Measurements from ENCODE around the gene SERPIND1.

SERPIND1 gene

GRCh38 chr22:20808844-20809243 lies 34.9 kb downstream of the SERPIND1 start:
- Histone ChIP-seq H3K9ac (ENCODE audit: low read length) (no peak overlapping the region), H3K27ac (ENCODE audit: low read length) (no peak overlapping the region), H3K36me3 (replicated peaks; ENCODE audit: insufficient read depth, low read length) (no peaks in the 10 kb centered on the region), H3K79me2 (ENCODE audit: low read length) (no peaks in the 10 kb centered on the region), H3K9me3 (replicated peaks; ENCODE audit: insufficient read depth, low read length) (no peaks in the 10 kb centered on the region), H2AFZ (ENCODE audit: low read length) (no peak overlapping the region), H3K4me3 (ENCODE audit: low read length) (no peak overlapping the region), H3K4me2 (ENCODE audit: low read depth, low read length) (no peak overlapping the region), H3K9me2 (replicated peaks; ENCODE audit: insufficient read depth, low read length) (no peaks in the 10 kb centered on the region), H3F3A (ENCODE audit: insufficient read depth, low read length) (no peaks in the 10 kb centered on the region), H3K4me1 (ENCODE audit: low read length) (no peaks in the 10 kb centered on the region), H3K27me3 (replicated peaks; ENCODE audit: insufficient read depth, low read length) (no peaks in the 10 kb centered on the region), H4K20me1 (ENCODE audit: insufficient read depth, low read length) (no peaks in the 10 kb centered on the region)
- no peak for TF ChIP-seq EZH2 (optimal IDR thresholded peaks at IDR 0.05; ENCODE audit: low read depth, low read length)
- no peak for DNase-seq

GRCh38 chr22:20809538-20810185 lies 35.7 kb downstream of the SERPIND1 start:
- H3K36me3 ChIP-seq (replicated peaks; ENCODE audit: insufficient read depth, low read length) = no peaks in the 10 kb centered on the region
- no peak overlapping the region for H3K9ac ChIP-seq (ENCODE audit: low read length)
- no peaks in the 10 kb centered on the region for H3K9me3 ChIP-seq (replicated peaks; ENCODE audit: insufficient read depth, low read length)
- TF ChIP-seq EZH2 (optimal IDR thresholded peaks at IDR 0.05; ENCODE audit: low read depth, low read length) = no peak
- no peak for TF ChIP-seq CTCF (IDR thresholded peaks at IDR 0.05; ENCODE audit: low read length)
- TF ChIP-seq EZH2phosphoT487 (IDR thresholded peaks at IDR 0.05; ENCODE audit: low read length) = no peak
- no peak overlapping the region for H2AFZ ChIP-seq (ENCODE audit: low read length)
- H3K79me2 ChIP-seq (ENCODE audit: low read length) = no peaks in the 10 kb centered on the region
- no peak for DNase-seq
- H3K4me2 ChIP-seq (ENCODE audit: low read depth, low read length) = no peak overlapping the region
- H4K20me1 ChIP-seq (ENCODE audit: insufficient read depth, low read length) = no peaks in the 10 kb centered on the region
- no peak overlapping the region for H3K4me3 ChIP-seq (ENCODE audit: low read length)
- H3F3A ChIP-seq (ENCODE audit: insufficient read depth, low read length) = no peaks in the 10 kb centered on the region
- H3K27me3 ChIP-seq (replicated peaks; ENCODE audit: insufficient read depth, low read length) = no peaks in the 10 kb centered on the region
- H3K4me1 ChIP-seq (ENCODE audit: low read length) = no peaks in the 10 kb centered on the region
- H3K9me2 ChIP-seq (replicated peaks; ENCODE audit: insufficient read depth, low read length) = no peaks in the 10 kb centered on the region
- H3K27ac ChIP-seq (ENCODE audit: low read length) = no peak overlapping the region

- Histone ChIP-seq H3K4me3 (ENCODE audit: low read length) (no peak overlapping the region), H3K9me3 (replicated peaks; ENCODE audit: insufficient read depth, low read length) (no peaks in the 10 kb centered on the region), H4K20me1 (ENCODE audit: insufficient read depth, low read length) (no peaks in the 10 kb centered on the region), H3K27ac (ENCODE audit: low read length) (no peak overlapping the region), H3K36me3 (replicated peaks; ENCODE audit: insufficient read depth, low read length) (no peaks in the 10 kb centered on the region), H3K9ac (ENCODE audit: low read length) (no peak overlapping the region), H3K79me2 (ENCODE audit: low read length) (no peaks in the 10 kb centered on the region), H3K4me1 (ENCODE audit: low read length) (no peaks in the 10 kb centered on the region), H3K4me2 (ENCODE audit: low read depth, low read length) (no peak overlapping the region), H2AFZ (ENCODE audit: low read length) (no peak overlapping the region), H3F3A (ENCODE audit: insufficient read depth, low read length) (no peaks in the 10 kb centered on the region), H3K27me3 (replicated peaks; ENCODE audit: insufficient read depth, low read length) (no peaks in the 10 kb centered on the region), H3K9me2 (replicated peaks; ENCODE audit: insufficient read depth, low read length) (no peaks in the 10 kb centered on the region)
- DNase-seq = no peak
- TF ChIP-seq EZH2phosphoT487 (IDR thresholded peaks at IDR 0.05; ENCODE audit: low read length) (no peak), CTCF (IDR thresholded peaks at IDR 0.05; ENCODE audit: low read length) (no peak), EZH2 (optimal IDR thresholded peaks at IDR 0.05; ENCODE audit: low read depth, low read length) (no peak)
Measured at GRCh38 chr22:20810645-20811044, 36.7 kb downstream of the SERPIND1 start.

GRCh38 chr22:20811171-20811570 lies 37.3 kb downstream of the SERPIND1 start:
- TF ChIP-seq EZH2 (optimal IDR thresholded peaks at IDR 0.05; ENCODE audit: low read depth, low read length) = no peak
- no peak for TF ChIP-seq EZH2phosphoT487 (IDR thresholded peaks at IDR 0.05; ENCODE audit: low read length)
- no peak for TF ChIP-seq CTCF (IDR thresholded peaks at IDR 0.05; ENCODE audit: low read length)
- Histone ChIP-seq H3K9ac (ENCODE audit: low read length) (no peak overlapping the region), H3K9me2 (replicated peaks; ENCODE audit: insufficient read depth, low read length) (no peaks in the 10 kb centered on the region), H2AFZ (ENCODE audit: low read length) (no peak overlapping the region), H3K27me3 (replicated peaks; ENCODE audit: insufficient read depth, low read length) (no peaks in the 10 kb centered on the region), H3K79me2 (ENCODE audit: low read length) (no peaks in the 10 kb centered on the region), H3K36me3 (replicated peaks; ENCODE audit: insufficient read depth, low read length) (no peaks in the 10 kb centered on the region), H3K4me1 (ENCODE audit: low read length) (no peaks in the 10 kb centered on the region), H3K27ac (ENCODE audit: low read length) (no peak overlapping the region), H3K4me3 (ENCODE audit: low read length) (no peak overlapping the region), H3F3A (ENCODE audit: insufficient read depth, low read length) (no peaks in the 10 kb centered on the region), H4K20me1 (ENCODE audit: insufficient read depth, low read length) (no peaks in the 10 kb centered on the region), H3K9me3 (replicated peaks; ENCODE audit: insufficient read depth, low read length) (no peaks in the 10 kb centered on the region), H3K4me2 (ENCODE audit: low read depth, low read length) (no peak overlapping the region)
- DNase-seq = no peak
